Measurements from ENCODE around the gene VIPR1.

The VIPR1 gene

DNA sequence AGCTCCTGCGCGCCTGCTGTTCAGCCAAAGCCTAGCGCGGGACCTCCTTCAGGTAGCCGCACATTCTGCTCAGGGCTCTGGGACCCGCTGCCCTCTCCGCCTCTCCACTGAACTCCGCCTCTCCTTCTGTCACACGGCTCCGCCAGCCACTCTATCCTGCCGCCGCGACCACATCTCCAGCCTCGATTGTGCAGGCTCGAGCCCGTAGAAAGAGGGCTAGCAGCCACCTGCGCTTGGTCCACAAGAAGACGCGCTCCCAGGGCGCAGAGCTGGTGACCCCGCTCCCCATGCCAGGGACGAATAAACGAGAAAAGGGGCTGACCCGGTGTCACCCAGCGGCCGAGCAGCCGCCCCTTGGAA, 1.1 kb upstream of the VIPR1 start:
- Mint-ChIP-seq H3K27ac (no peak overlapping the region), H3K27me3 (peaks cover 31% of the 10 kb centered on the region), H3K36me3 (ENCODE audit: low read depth) (no peaks in the 10 kb centered on the region), H3K4me1 (ENCODE audit: low read depth) (peaks cover 32% of the 10 kb centered on the region), H3K9me3 (no peaks in the 10 kb centered on the region), H3K4me3 (peak overlapping the region; percentile 81)
- DNase-seq = no peak

DNA sequence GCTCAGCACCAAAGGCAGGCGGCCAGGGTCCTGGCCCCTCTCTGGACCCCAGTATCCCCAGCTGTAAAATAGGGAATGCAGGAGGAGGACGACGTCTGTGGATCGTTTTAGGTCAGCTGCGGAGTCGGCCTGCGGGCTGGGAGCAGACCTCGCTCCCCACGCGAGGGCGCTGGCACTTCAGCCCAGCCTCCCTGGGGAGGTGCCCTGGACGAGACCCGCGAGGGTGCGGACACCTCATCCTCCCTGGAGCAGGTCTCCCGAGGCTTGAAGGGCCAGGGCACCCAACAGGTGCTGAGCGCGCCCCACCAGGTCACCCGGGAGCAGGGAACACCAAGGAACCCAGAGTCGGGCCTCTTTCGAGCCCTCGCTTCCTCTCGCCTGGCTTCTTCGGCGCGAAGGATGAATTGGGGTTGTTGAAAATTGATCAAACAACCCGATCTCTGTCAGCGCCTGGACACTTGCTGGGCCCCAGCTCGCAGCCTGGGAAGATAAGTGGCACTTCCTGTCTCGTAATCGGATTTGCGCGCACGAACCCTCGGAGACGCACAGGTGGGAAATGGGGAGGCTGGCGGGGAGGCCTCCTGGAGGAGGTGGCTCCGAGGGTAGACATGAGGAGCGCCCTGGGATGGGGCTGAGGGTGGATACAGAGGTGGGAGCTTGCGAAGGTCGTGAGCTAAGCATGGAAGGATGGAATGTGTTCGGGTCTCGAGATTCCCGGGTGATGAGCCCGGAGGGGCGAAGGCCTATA, 588 bp upstream of the VIPR1 start:
- peaks cover 31% of the 10 kb centered on the region for H3K27me3 Mint-ChIP-seq
- H3K27ac Mint-ChIP-seq = peak overlapping the region; percentile 26
- H3K36me3 Mint-ChIP-seq (ENCODE audit: low read depth) = no peaks in the 10 kb centered on the region

GRCh38 chr3:42503251-42503924, 945 bp downstream of the VIPR1 start:
- Mint-ChIP-seq H3K4me1 (ENCODE audit: low read depth) (peaks cover 48% of the 10 kb centered on the region), H3K27ac (peak overlapping the region; percentile 51), H3K9me3 (no peaks in the 10 kb centered on the region), H3K27me3 (peaks cover 29% of the 10 kb centered on the region), H3K4me3 (peak overlapping the region; percentile 71), H3K36me3 (ENCODE audit: low read depth) (no peaks in the 10 kb centered on the region)
- DNase-seq = peak; percentile 38

More for the DNA sequence above, 588 bp upstream of the VIPR1 start:
- DNase-seq = peak; percentile 80
- H3K9me3 Mint-ChIP-seq = no peaks in the 10 kb centered on the region
- H3K4me3 Mint-ChIP-seq = peak overlapping the region; percentile 81
- peaks cover 35% of the 10 kb centered on the region for H3K4me1 Mint-ChIP-seq (ENCODE audit: low read depth)

- no peak overlapping the region for H3K27ac Mint-ChIP-seq
- peak overlapping the region; percentile 71 for H3K4me3 Mint-ChIP-seq
- H3K4me1 Mint-ChIP-seq (ENCODE audit: low read depth) = peaks cover 52% of the 10 kb centered on the region
- H3K36me3 Mint-ChIP-seq (ENCODE audit: low read depth) = no peaks in the 10 kb centered on the region
- peaks cover 24% of the 10 kb centered on the region for H3K27me3 Mint-ChIP-seq
- peak; percentile 28 for DNase-seq
- no peaks in the 10 kb centered on the region for H3K9me3 Mint-ChIP-seq
These were observed 1.5 kb downstream of the VIPR1 start for GRCh38 chr3:42503957-42504333.

DNA sequence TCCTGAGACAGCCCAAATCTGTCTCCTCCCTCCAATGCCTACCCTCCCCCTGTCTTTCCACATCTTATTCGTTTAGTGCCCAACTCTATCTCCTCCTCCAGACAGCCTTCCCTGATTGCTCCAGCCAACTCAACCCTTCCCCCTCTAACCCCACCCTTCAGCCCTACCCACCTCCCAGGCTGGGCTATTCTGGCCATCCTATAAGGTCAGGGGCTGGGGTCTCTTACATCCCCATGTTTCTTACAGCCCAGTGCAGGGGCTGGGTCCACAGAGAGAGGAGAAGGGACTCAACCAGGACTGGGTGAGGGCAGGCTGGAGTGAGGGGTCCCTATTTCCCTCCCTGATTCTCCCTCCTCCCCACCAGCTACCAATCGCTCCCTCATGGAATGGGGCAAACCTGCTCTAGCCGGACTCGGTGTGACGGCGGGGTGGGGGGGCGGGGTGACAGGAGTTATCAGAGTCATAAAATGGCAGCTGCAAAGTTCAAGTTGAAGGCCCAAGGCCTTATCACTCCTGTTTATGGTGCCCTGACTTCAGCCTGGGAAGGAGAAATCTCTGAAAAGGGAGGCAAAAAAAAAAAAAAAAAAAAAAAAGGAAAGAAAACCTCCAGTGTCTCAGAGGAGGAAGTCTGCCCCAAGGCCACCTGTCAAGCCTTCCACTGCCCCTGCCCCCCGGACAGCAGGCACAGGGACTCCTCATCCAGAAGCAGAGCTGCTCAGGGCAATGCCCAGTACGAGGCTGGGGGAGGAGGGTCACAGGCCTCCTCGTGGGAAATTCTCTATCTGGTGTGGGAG, 2.1 kb downstream of the VIPR1 start:
- H3K27ac Mint-ChIP-seq = no peak overlapping the region
- no peaks in the 10 kb centered on the region for H3K36me3 Mint-ChIP-seq (ENCODE audit: low read depth)
- peaks cover 20% of the 10 kb centered on the region for H3K27me3 Mint-ChIP-seq
- DNase-seq = peak; percentile 27
- H3K4me3 Mint-ChIP-seq = no peak overlapping the region
- no peaks in the 10 kb centered on the region for H3K9me3 Mint-ChIP-seq
- peaks cover 50% of the 10 kb centered on the region for H3K4me1 Mint-ChIP-seq (ENCODE audit: low read depth)

DNA sequence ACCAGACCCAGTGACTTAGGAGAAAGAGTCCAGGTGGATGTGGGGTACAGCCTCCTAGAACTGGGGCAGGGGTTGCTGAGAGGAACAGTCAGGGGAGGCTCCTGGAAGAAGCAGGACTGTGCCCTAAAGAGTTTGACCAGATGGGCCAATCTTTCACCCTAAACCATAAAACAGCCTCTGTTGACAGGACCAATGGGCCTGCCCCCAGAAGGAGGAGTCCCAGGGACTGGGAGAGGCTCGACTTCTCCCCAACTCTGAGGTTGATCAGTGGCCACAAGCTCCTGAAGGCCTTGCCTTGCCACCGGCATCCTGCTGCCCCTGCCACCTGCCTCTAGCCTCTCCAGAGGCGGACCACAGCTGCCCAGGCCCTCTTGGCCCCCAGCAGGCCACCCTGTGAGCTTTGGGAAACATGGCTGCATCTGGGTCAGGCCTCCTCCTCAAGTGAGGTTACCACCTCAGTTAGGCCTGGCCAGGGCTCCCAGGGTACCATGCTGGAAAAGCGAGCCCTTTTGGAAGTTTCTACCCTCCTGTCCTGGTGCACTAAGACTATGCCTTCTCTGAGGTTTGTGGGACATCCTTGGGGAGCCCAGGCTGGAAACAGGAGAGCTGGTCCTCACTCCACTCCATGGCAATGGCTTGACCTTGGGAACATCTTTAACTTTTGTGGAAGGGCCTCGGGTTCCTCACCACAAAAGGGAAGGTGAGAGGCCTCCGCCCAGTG, 2.8 kb downstream of the VIPR1 start:
- peak; percentile 28 for DNase-seq
- H3K36me3 Mint-ChIP-seq (ENCODE audit: low read depth) = no peaks in the 10 kb centered on the region
- no peak overlapping the region for H3K4me3 Mint-ChIP-seq
- peaks cover 52% of the 10 kb centered on the region for H3K4me1 Mint-ChIP-seq (ENCODE audit: low read depth)
- peaks cover 14% of the 10 kb centered on the region for H3K27me3 Mint-ChIP-seq
- no peak overlapping the region for H3K27ac Mint-ChIP-seq
- no peaks in the 10 kb centered on the region for H3K9me3 Mint-ChIP-seq

DNA sequence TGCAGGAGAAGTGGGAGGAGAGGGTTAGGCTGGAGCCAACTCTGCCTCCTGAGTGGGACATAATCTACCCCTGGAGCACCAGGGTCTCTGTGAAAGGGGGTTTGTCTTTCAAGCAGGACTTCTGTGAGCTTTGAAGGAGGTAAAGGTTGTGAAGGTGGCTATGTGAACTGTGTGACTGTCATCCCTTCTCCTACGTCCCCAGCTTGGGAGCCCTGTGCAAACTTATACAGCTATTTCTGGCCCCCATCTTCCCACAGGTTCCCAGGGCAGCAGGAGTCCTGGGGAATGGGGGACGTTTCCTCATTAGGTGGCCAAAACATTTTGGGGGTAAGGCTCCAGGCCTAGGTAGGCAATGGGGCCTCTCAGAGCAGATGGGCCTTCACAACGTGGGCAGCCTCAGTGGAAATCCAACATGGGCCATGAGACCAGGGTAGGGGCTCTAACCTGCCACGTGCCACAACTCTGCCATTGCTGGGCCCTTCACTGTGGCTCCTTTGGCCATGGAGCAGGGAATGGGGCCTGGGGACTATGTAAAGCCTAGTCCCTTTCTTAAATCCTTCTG, 3.5 kb downstream of the VIPR1 start:
- H3K9me3 Mint-ChIP-seq = no peaks in the 10 kb centered on the region
- peak; percentile 31 for DNase-seq
- no peaks in the 10 kb centered on the region for H3K36me3 Mint-ChIP-seq (ENCODE audit: low read depth)
- H3K27me3 Mint-ChIP-seq = peaks cover 8% of the 10 kb centered on the region
- H3K4me3 Mint-ChIP-seq = no peak overlapping the region
- peaks cover 52% of the 10 kb centered on the region for H3K4me1 Mint-ChIP-seq (ENCODE audit: low read depth)
- H3K27ac Mint-ChIP-seq = peak overlapping the region; percentile 34

GRCh38 chr3:42507252-42507651, 4.8 kb downstream of the VIPR1 start:
- no peaks in the 10 kb centered on the region for H3K9me3 Mint-ChIP-seq
- peaks cover 47% of the 10 kb centered on the region for H3K4me1 Mint-ChIP-seq (ENCODE audit: low read depth)
- peak overlapping the region; percentile 42 for H3K27ac Mint-ChIP-seq
- no peak overlapping the region for H3K4me3 Mint-ChIP-seq
- peak; percentile 33 for DNase-seq
- H3K36me3 Mint-ChIP-seq (ENCODE audit: low read depth) = no peaks in the 10 kb centered on the region
- no peaks in the 10 kb centered on the region for H3K27me3 Mint-ChIP-seq

- Mint-ChIP-seq H3K4me3 (no peak overlapping the region), H3K36me3 (ENCODE audit: low read depth) (no peaks in the 10 kb centered on the region), H3K9me3 (no peaks in the 10 kb centered on the region), H3K4me1 (ENCODE audit: low read depth) (peaks cover 46% of the 10 kb centered on the region), H3K27me3 (no peaks in the 10 kb centered on the region), H3K27ac (peak overlapping the region; percentile 4)
- peak; percentile 27 for DNase-seq
These were observed 5.4 kb downstream of the VIPR1 start for GRCh38 chr3:42507761-42508335.

DNA sequence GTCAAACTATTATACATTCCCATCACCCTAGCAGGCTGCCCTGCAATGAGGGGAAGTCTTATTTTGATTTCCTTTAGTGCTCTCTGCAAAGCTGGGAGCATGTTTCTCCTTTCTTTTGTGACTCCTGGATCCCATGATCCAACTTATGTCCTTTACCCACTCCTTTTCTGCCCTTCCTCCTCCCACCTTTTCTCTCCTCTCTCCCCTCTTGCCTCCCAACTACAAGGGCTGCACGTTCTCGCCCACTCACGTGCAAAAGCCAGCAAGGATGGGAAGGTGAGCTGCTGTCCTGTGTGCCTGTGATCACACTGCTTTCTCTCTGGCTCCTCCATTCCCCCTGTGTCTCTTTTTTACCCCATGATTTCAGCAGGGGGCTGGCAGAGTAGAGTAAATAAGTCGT, 6.1 kb downstream of the VIPR1 start:
- H3K36me3 Mint-ChIP-seq (ENCODE audit: low read depth) = peaks cover 1% of the 10 kb centered on the region
- DNase-seq = peak; percentile 17
- no peak overlapping the region for H3K27ac Mint-ChIP-seq
- peaks cover 38% of the 10 kb centered on the region for H3K4me1 Mint-ChIP-seq (ENCODE audit: low read depth)
- no peaks in the 10 kb centered on the region for H3K27me3 Mint-ChIP-seq
- H3K9me3 Mint-ChIP-seq = no peaks in the 10 kb centered on the region
- H3K4me3 Mint-ChIP-seq = no peak overlapping the region

- peak; percentile 20 for DNase-seq
- Mint-ChIP-seq H3K4me1 (ENCODE audit: low read depth) (peaks cover 33% of the 10 kb centered on the region), H3K27ac (no peak overlapping the region), H3K9me3 (no peaks in the 10 kb centered on the region), H3K4me3 (no peak overlapping the region), H3K27me3 (no peaks in the 10 kb centered on the region), H3K36me3 (ENCODE audit: low read depth) (peaks cover 3% of the 10 kb centered on the region)
These were observed 6.7 kb downstream of the VIPR1 start for GRCh38 chr3:42509111-42509510.

GRCh38 chr3:42510325-42510724, 7.9 kb downstream of the VIPR1 start:
- no peak for DNase-seq
- no peaks in the 10 kb centered on the region for H3K9me3 Mint-ChIP-seq
- no peak overlapping the region for H3K4me3 Mint-ChIP-seq
- H3K4me1 Mint-ChIP-seq (ENCODE audit: low read depth) = peaks cover 29% of the 10 kb centered on the region
- peaks cover 5% of the 10 kb centered on the region for H3K36me3 Mint-ChIP-seq (ENCODE audit: low read depth)
- H3K27ac Mint-ChIP-seq = no peak overlapping the region
- H3K27me3 Mint-ChIP-seq = no peaks in the 10 kb centered on the region

DNA sequence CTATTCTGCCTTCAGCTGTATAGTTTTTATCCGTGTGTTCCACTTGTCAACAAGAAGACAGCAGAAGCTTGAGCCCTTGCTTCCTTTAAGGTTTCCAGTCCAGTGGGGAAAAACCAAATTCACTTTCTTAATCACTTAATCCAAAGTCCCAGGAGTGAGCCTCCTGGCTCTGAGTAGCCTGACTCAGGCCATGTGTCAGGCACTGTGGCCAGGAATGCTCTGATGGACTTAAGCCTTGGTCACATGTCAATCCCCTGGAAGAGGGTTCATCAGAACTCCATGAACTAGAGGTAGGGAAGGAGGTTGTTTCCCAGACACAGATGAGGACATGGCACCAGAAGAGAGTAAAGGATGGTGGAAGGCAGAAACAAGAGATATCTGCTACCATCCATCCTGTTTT, 8.8 kb downstream of the VIPR1 start:
- no peaks in the 10 kb centered on the region for H3K27me3 Mint-ChIP-seq
- H3K4me3 Mint-ChIP-seq = no peak overlapping the region
- no peaks in the 10 kb centered on the region for H3K9me3 Mint-ChIP-seq
- peaks cover 28% of the 10 kb centered on the region for H3K4me1 Mint-ChIP-seq (ENCODE audit: low read depth)
- no peak overlapping the region for H3K27ac Mint-ChIP-seq
- peaks cover 5% of the 10 kb centered on the region for H3K36me3 Mint-ChIP-seq (ENCODE audit: low read depth)
- DNase-seq = no peak

DNA sequence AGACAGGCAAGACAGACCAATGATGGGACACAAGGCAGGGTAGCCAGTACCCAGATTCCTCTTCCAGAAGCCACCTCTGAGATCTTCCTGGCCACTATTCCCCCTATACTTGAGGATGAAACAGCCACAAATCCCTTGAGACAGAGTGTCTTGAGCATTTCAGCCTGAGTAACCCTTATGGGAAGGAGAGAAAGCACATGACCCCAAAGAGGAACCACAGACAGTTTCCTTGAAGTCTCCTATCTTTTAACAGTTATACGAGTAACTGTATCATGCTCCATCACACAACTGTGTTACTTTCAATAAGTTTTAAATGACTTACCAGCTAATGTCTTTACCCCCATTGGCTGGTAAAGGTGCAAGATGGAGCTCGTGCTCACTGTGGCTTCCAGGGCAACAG, 9.3 kb downstream of the VIPR1 start:
- Mint-ChIP-seq H3K36me3 (ENCODE audit: low read depth) (peaks cover 5% of the 10 kb centered on the region), H3K9me3 (no peaks in the 10 kb centered on the region), H3K4me3 (no peak overlapping the region), H3K27ac (no peak overlapping the region), H3K27me3 (no peaks in the 10 kb centered on the region), H3K4me1 (ENCODE audit: low read depth) (peaks cover 25% of the 10 kb centered on the region)
- DNase-seq = no peak

Data from activated T-cell treated with anti-CD3 and anti-CD28 coated beads, Interleukin-2, amount 50 U/mL, for 24 hours (primary cell).